HG03520 (cell line): ENCODE data around the gene HOXA11.

Source experiments
- ATAC-seq: cut with Tn5 transposase; IDR thresholded peaks from one replicate; pipeline ENCODE4 v1.9.1; 2021; ENCODE audit warnings: mild to moderate bottlenecking, moderate library complexity; ENCODE audit not compliant: unreplicated experiment

HOXA11 gene

GRCh38 chr7:27194002-27194352, 8.9 kb upstream of the HOXA11 start:
- no peak for ATAC-seq

GRCh38 chr7:27193335-27194001, 8.4 kb upstream of the HOXA11 start:
- ATAC-seq = no peak

GRCh38 chr7:27192546-27193334, 7.7 kb upstream of the HOXA11 start:
- no peak for ATAC-seq

DNA sequence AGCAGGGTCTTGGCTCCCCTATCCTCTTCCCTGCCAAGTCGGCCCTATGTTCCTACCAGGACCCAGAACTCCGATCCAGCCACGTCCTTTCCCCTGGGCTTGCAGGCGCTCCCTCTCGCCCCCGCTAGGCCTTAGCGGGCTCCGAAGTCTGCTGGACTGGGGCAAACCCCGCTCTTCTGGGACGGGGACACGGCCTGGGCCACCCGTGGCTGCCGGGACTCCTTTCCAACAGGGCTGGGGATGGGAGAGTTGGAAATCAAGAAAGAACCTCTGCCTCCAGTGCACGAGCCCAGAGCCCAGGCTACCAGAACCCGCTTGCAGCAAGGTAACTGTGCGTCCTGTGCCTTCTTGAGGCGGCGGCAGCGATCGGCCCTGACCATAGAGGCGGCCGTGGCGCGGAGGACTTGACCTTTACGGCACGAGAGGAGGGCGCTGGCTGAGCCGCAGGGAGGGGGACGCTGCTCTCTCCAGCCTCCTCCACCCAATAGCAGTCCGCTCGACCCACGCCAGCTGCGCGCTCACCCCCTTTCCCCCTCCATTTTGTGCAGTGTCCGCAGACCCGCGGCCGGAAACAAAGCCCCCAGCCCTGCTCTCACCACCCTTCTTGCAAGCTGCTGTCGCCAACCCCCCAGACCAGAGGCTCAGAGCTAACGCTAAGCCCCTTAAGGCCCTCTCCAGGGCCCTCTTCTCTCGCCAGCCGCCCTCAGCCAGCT, 7.0 kb upstream of the HOXA11 start:
- no peak for ATAC-seq

- no peak for ATAC-seq
Measured at GRCh38 chr7:27191161-27191731, 6.2 kb upstream of the HOXA11 start.

GRCh38 chr7:27189997-27190748, 5.1 kb upstream of the HOXA11 start:
- ATAC-seq = no peak

DNA sequence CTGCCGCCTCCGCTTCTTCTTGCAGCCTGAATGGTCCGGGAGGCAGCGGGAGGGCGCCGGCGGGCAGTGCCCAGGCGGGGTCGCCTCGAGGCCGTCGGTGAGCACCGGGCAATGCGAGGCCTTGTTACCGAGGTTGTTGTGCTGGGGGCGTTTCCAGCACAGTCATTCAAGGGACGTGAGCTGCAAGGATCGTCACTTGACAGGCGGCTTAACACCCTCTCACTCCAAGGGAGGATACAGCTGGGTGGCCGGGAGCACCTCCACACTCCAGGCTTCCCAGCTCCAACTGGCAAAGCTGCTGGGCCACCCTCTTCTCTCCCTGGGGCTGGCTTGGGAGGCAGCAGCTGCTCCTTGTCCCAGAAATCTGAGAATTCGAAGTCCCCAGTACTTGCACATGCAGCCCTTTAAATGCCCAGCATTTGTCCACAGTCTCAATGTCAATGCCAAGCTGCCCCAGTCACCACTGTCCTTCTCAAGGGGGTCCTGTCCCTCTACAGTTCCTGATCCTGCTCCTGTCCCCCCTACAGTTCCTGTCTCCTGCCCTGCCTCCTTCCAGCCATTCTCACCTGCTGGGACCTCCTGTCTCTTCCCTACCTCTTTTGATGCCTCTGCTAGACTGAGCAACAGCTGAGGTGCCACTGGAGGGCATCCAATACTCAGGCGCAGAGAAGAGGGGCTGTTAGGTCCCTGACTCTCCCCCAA, 4.4 kb upstream of the HOXA11 start:
- no peak for ATAC-seq

DNA sequence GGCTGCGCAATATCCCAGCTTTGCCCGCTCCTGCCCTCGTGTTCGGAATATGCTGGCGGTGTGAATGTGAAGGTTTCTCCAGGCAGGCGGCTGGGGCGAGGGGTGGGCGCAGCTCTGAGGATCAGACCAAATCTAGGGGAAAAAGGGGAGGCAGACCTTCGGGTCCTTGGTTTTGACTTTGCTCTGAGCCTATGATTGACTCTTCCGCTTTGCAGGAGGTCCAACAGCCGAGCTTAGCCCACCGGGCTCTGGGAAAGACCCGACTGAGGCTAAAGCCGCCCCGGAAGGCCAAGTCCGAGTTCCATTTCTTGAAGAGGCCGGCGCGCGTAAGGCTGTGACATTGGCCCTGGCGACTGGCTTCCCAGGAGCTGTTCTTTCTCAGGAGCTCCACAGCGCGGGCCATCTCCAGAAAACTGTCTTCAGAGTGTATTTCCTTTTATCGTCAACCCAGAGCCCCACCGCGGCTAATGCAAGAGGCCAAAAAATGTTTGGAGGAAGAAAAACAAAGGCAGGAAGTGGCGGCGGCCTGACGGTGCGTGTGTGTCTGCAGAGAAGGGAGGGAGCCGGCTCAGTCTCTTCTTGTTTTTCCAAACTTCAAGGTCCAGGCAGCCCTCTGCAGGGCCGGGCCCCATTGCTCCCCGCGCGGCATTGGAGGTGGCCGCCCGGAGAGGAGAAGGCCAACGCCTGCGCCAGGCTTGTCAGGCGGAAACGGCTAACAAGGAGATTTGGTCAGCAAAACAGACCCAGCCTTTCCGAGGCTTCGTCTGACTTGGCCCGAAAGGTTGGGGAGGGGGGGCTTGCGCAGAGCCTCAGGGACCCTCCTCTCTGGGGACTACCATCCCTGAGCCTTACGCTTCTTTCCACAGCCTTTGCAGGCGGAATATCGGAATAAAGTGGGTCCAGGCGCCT, 3.6 kb upstream of the HOXA11 start:
- no peak for ATAC-seq

DNA sequence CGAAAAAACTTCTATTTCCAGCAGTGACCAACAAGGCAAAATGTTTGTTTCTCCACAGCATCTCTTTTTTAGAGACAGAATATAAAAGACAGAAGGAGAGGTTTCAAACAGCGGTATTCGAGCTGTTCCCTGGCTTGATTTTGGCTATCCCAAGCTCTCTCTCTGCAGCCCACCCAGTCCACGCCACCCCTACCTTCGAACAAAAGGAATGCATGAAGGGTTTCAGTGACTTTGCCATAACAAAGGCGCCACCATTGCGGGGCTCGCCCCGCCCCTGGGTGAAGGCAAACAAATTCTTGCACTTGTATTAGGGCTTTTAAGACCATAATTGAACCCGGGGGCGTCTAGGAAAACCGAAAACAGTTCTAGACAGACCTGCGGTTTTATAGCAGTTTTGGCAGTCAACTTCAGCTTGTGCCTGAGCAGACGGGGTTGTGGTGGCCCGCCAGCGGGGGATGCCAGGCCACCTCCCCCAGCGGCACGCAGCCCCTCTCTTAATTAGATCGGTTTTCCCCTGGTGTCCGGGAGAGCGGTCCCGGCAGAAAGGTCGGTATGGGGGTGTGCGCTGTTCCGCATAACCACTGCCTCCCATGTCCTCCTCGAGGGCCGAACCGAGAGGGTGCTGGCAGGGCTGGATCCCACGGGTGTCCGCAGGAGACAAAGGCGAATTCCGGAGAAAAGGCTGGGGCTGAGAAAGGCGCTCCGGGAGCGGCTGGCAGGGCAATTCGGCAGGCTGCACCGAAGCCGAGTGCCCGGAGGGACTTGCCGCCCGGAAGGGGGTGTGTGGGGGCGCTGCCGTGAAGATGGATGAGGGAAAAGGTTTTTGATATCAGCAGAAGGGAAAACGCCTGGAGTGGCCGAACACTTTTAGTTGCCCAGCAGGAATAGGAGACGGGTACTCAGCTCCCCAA, 2.7 kb upstream of the HOXA11 start:
- no peak for ATAC-seq

DNA sequence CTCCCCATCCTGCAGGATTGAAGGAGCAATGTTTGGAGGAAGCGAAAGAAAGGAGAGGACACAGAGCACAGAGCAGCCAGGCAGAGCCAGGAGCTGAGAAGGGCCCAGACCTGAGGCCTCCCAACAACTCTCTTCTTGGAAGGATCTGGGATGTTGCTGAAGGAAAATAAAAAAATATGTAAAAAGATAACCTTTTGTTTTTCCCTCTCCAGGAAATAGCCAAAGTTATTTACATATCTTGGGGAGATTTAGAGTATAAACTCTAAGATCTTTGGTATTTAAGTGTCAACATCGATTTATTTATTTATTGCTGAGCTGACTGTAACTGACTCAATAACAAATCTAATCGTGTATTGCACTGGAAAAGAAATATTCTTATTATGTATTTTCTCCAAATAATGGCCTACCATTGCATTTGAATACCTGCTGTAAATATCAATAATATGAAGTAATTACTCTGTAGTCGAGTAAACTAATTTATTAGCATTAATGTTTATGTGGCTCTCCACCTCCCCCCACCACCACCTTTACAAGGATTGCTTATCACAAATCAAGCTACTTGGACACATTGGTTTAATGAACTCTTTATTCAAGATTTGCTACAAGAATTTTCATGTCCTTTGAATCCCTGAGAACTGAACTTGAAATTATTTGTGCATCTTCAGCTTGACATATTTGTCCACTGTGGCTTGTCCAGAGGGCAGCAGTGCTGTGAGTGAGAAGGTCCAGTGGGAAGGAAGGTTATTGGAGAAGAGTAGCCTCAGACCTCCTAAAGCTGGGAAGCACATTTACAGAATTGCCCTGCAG, 1.8 kb upstream of the HOXA11 start:
- no peak for ATAC-seq

DNA sequence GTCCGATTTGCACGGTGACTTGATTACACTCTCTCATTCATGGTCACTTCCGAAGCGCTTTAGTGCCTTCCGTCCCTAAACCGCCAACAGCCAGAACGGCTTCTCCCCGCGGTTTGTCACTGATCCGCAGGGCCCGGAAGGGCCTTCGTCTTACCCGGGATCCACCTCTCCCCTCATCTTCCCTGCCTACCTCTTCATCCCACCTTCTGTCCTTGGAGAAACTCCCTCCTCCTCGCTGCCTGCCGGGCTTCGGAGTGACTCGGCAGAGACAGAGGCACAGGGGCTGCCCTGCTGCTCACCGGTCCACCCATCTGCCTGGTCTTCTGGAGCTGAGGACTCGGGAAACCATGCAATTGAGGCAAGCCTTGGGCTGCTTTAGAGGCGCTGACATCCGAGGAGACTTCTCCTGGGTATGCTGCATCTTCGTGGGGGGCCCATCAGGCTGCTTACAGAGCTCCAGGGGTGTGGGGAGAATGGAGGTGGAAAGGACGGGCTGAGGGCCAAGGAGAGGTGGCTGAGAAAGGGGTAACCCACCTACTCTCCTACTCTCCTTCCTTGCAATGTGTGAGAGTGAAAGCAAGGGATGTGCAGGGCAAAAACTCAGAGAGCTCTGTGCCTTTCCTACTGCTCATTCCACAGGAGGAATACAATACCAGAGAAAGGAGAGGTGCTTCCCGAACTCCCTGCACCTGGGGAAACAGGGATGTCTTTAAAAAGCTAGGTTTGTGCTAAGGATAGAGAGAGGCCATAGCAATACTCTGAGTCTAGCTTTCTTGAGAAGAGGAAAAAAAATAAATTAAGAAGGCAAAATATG, 1.0 kb upstream of the HOXA11 start:
- ATAC-seq = no peak

GRCh38 chr7:27184337-27185012, 557 bp downstream of the HOXA11 start:
- no peak for ATAC-seq

DNA sequence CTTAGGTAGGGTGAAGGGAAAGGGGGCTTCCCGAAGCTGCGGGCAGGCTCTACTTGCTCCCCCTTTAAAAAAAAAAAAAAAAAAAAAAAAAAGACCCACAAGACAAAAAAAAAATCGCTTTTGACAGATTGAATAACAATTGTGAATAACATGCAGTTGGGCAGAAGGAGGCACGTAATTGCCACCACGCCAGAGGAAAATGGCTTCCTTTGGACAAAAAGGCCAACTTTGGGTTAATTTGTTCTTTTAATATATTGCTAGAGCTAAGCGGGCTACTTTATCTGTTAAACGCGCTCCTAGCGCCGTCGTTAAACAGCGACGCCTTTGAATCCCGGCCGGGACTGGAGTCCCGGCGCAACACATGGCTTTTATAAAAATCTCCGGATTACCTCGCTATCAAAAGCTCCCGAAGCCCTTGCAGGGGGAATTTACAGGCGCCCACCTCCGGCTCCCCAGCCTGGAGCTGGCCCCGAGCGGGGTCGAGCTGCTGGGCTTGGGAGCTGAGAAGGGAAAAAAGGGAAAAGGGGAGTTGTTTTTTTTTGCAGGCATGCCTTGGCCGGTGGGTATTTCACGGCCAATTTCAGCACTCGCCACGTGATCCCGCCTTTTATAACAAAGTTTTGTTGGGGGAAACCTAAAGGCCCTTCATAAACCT, 1.2 kb downstream of the HOXA11 start:
- no peak for ATAC-seq

DNA sequence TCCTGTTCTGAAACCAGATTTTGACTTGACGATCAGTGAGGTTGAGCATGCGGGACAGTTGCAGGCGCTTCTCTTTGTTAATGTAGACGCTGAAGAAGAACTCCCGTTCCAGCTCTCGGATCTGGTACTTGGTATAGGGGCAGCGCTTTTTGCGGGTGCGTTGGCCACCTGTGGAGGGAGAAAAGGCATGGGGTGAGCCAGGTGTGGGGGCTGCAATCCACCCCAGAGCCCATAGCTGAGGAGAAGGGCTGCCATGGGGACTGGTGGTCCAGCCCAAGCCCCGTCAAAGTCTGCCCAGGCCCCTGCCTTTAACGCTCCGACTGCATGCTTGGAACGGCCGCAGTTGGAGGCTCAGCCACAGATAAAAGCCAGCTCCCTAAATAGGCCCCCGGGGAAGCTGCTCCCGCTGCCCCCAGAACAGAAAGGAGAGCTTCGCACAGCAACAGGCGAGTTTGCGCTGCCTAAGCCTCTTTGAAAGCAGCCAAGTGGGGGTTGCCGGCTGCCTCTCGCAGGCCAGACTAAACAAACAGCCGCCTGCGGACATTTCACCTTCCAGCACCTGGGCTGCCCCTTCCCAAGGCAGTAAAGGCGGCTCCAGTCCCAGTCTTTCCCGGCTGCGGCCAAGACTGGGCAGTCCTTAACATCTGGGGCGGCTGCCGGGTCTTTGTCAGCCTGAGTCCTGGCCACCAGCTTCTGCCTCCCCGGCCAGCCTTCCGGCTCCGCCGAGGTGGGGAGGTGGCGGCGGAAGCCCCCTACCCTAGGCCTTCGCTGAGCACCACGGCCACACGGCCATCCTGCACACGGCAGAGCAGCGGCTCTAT, 2.0 kb downstream of the HOXA11 start:
- no peak for ATAC-seq
